HG02970 (cell line): Measurements from ENCODE around the gene C3orf20.

Source experiments
- ATAC-seq: cut with Tn5 transposase; IDR thresholded peaks from one replicate; pipeline ENCODE4 v1.9.1; 2021; ENCODE audit warnings: mild to moderate bottlenecking, moderate library complexity, moderate number of reproducible peaks; ENCODE audit not compliant: unreplicated experiment, low FRiP score

C3orf20 gene

GRCh38 chr3:14769544-14770325 is 94.8 kb downstream of the C3orf20 start:
- no peak for ATAC-seq

- ATAC-seq, result no peak
Measured at GRCh38 chr3:14770591-14770990, 95.7 kb downstream of the C3orf20 start.

- ATAC-seq, result no peak
Measured at GRCh38 chr3:14771593-14772497, 96.9 kb downstream of the C3orf20 start.

GRCh38 chr3:14772533-14773138 is 97.7 kb downstream of the C3orf20 start:
- ATAC-seq, result no peak

- ATAC-seq, result no peak
Measured at GRCh38 chr3:14773281-14773680, 98.3 kb downstream of the C3orf20 start.

GRCh38 chr3:14773691-14774128 is 98.8 kb downstream of the C3orf20 start:
- ATAC-seq, result no peak

GRCh38 chr3:14774431-14774830 is 99.5 kb downstream of the C3orf20 start:
- ATAC-seq, result no peak

- ATAC-seq, result no peak
Measured at GRCh38 chr3:14775011-14775410, 100.1 kb downstream of the C3orf20 start.

- ATAC-seq, result no peak
Measured at GRCh38 chr3:14775563-14775962, 100.6 kb downstream of the C3orf20 start.

GRCh38 chr3:14779069-14779685 is 104.2 kb downstream of the C3orf20 start:
- ATAC-seq, result no peak

GRCh38 chr3:14780927-14781507 is 106.1 kb downstream of the C3orf20 start:
- no peak for ATAC-seq

GRCh38 chr3:14783480-14784086 is 108.6 kb downstream of the C3orf20 start:
- ATAC-seq, result no peak

GRCh38 chr3:14784087-14784681 is 109.2 kb downstream of the C3orf20 start:
- ATAC-seq, result no peak

GRCh38 chr3:14785207-14786155 is 110.5 kb downstream of the C3orf20 start:
- no peak for ATAC-seq

GRCh38 chr3:14786369-14786768 is 111.4 kb downstream of the C3orf20 start:
- no peak for ATAC-seq

GRCh38 chr3:14787630-14788029 is 112.7 kb downstream of the C3orf20 start:
- ATAC-seq, result no peak

- ATAC-seq, result no peak
Measured at GRCh38 chr3:14788644-14789043, 113.7 kb downstream of the C3orf20 start.

GRCh38 chr3:14789221-14789620 is 114.3 kb downstream of the C3orf20 start:
- no peak for ATAC-seq
